Left ventricle myocardium inferior (tissue), 1 donor: ENCODE data around the gene SULT1B1. TPM values are rescaled to one million over a fixed set of nuclear protein-coding genes. Genes with fewer than 3 reads are reported as not detected.
A peak's percentile ranks its signal among the peaks of the same experiment; 100 is the strongest.

Experiments used
- DNase-seq: peaks from one replicate; pipeline ENCODE4 v3.0.0-alpha.2; 2020
- H3K27ac ChIP-seq: fragments of 200-600 bp; replicated peaks from 2 replicates; pipeline ENCODE4 v1.8.0; 2021
- H3K27me3 ChIP-seq: fragments of 200-600 bp; 2 replicates; pipeline ENCODE4 v1.8.0; 2021; ENCODE audit warnings: low read depth
- H3K36me3 ChIP-seq: fragments of 200-600 bp; 2 replicates; pipeline ENCODE4 v1.8.0; 2021
- H3K4me1 ChIP-seq: fragments of 200-600 bp; 2 replicates; pipeline ENCODE4 v1.8.0; 2021
- H3K4me3 ChIP-seq: fragments of 200-600 bp; 2 replicates; pipeline ENCODE4 v1.8.0; 2021; ENCODE audit warnings: mild to moderate bottlenecking, moderate library complexity
- H3K9me3 ChIP-seq: fragments of 200-600 bp; replicated peaks from 2 replicates; pipeline ENCODE4 v1.8.0; 2021
- CTCF ChIP-seq: fragments of 200-600 bp; IDR thresholded peaks from 2 replicates; pipeline ENCODE4 v1.8.0; 2021; ENCODE audit warnings: antibody characterized with exemption, mild to moderate bottlenecking, borderline replicate concordance
- intact Hi-C: fragments of 100-400 bp; cut with micrococcal nuclease; formaldehyde crosslinking; loops from one replicate; pipeline ENCODE4 v1.11.0; 2022
- long read RNA-seq: library from polyadenylated mRNA; unstranded; transcript quantifications from one replicate; pipeline ENCODE4 v2.0.0, GENCODE V29; 2021
- total RNA-seq: library from RNA; stranded (reverse); fragmentation: NEBNext Ultra II Directional; extraction: Animal tissue kit (Norgen Biotek cat#: 25700); gene quantifications from one replicate; pipeline ENCODE4 v1.2.1, GENCODE V29; 2021
- donor health status: DM: no; HTN: yes; CAD: no; lungs with severe emphysema.

SULT1B1 gene
- total RNA-seq: 1.1 TPM
- long read RNA-seq: 0 reads

DNA sequence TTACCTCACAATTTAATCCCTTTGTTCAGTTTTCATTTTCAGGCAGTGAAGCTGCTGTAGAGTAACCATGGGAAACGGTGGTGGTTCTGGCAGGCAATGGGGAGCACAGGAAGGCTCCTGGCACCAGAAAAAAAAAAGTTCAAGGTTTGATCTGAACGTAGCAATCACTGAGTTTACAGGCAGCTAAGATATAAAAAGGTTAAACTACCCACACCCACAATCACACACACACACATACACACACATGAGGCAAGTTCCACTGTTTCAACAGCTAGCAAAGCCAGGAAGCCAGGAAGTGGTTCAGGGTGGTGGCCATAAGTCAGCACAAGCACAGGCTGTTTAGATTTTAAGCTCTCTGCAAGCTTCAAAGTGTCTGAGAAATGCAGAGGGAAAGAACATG, at the start of gene SULT1B1:
Gene SULT1B1, minus strand, starts transcription at position 166 of the 400 bp plus-strand sequence. CDS start 5,403 bp downstream, outside the sequence.
- H3K4me3 ChIP-seq: no peak within 1 kb of the TSS
- no peaks in the 10 kb centered on the region for H3K9me3 ChIP-seq
- H3K36me3 ChIP-seq: no peaks in the 10 kb centered on the region
- no peaks in the 10 kb centered on the region for H3K4me1 ChIP-seq
- H3K27me3 ChIP-seq: no peaks in the 10 kb centered on the region
- peak; percentile 13 for DNase-seq
- peak within 1 kb of the TSS; percentile 7 for H3K27ac ChIP-seq
- intact Hi-C loops: no loop called here
- no peak for TF ChIP-seq CTCF

- no peak for DNase-seq
- no peaks in the 10 kb centered on the region for H3K27me3 ChIP-seq
- peaks cover 15% of the 10 kb centered on the region for H3K9me3 ChIP-seq
- H3K4me3 ChIP-seq: no peak overlapping the region
- intact Hi-C loops: no loop called here
- no peaks in the 10 kb centered on the region for H3K4me1 ChIP-seq
- no peak overlapping the region for H3K27ac ChIP-seq
- H3K36me3 ChIP-seq: no peaks in the 10 kb centered on the region
- no peak for TF ChIP-seq CTCF
Observed at GRCh38 chr4:69800599-69800998, 40.2 kb upstream of the SULT1B1 start.

DNA sequence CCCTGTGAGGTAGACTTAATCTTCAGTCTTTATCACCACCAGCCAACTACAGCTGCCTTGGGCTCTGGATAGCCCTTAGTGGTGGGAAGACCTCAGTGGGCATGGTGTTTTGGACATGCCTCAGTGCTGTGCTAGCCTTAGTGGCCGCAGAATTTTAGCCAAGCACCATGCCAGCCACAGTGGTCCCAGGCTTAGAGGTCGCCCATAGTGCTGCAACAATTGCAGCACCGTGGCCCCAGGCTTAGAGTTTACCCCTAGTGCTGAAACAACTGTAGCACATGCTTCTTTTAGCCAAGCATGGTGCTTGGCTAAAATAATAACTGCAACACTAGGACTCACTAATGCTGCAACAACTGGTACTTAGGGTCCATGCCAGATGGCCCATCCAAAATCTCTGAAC, 38.9 kb upstream of the SULT1B1 start:
- intact Hi-C loops: no loop called here
- Histone ChIP-seq H3K9me3 (peaks cover 15% of the 10 kb centered on the region), H3K4me3 (no peak overlapping the region), H3K27ac (no peak overlapping the region), H3K36me3 (no peaks in the 10 kb centered on the region), H3K4me1 (no peaks in the 10 kb centered on the region), H3K27me3 (no peaks in the 10 kb centered on the region)
- DNase-seq: no peak
- no peak for TF ChIP-seq CTCF

- Histone ChIP-seq H3K9me3 (no peaks in the 10 kb centered on the region), H3K27ac (no peak overlapping the region), H3K4me3 (no peak overlapping the region), H3K36me3 (no peaks in the 10 kb centered on the region), H3K4me1 (no peaks in the 10 kb centered on the region), H3K27me3 (no peaks in the 10 kb centered on the region)
- DNase-seq: no peak
- intact Hi-C loops: no loop called here
- TF ChIP-seq CTCF: no peak
Observed at GRCh38 chr4:69793732-69794131, 33.3 kb upstream of the SULT1B1 start.

GRCh38 chr4:69787879-69788278, 27.5 kb upstream of the SULT1B1 start:
- H3K4me1 ChIP-seq: no peaks in the 10 kb centered on the region
- no peak overlapping the region for H3K27ac ChIP-seq
- no peaks in the 10 kb centered on the region for H3K27me3 ChIP-seq
- TF ChIP-seq CTCF: no peak
- no peaks in the 10 kb centered on the region for H3K36me3 ChIP-seq
- intact Hi-C loops: no loop called here
- DNase-seq: no peak
- peaks cover 4% of the 10 kb centered on the region for H3K9me3 ChIP-seq
- H3K4me3 ChIP-seq: no peak overlapping the region

DNA sequence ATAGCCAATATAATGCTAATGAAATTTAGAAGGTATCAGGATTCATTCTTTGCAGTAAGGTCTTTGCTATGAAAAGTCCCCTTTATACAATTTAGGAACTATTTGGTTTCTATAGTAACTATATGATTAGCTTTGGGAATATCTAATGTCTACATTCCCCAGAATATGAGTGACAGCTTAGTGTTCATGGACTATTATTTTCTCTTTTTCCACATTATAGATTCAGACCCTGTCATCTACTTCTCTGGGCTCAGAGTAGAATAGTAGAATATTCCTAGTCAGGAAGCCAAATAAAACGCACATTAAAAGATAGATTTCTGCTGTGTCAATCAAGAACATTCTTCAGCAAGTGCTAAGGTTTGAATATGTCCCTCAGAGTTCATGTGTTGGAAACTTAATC, 26.1 kb upstream of the SULT1B1 start:
- Histone ChIP-seq H3K36me3 (no peaks in the 10 kb centered on the region), H3K4me1 (no peaks in the 10 kb centered on the region), H3K9me3 (peaks cover 12% of the 10 kb centered on the region), H3K4me3 (no peak overlapping the region), H3K27ac (no peak overlapping the region), H3K27me3 (no peaks in the 10 kb centered on the region)
- intact Hi-C loops: no loop called here
- no peak for TF ChIP-seq CTCF
- no peak for DNase-seq
